Activated T-cell treated with anti-CD3 and anti-CD28 coated beads, Interleukin-2, amount 50 U/mL, for 4 hours (primary cell): ENCODE data around the gene HPDL. TPM values are rescaled to one million over a fixed set of nuclear protein-coding genes. Genes with fewer than 3 reads are reported as not detected.

Source experiments
- ATAC-seq, 2 donors: fragments of 200-7000 bp; cut with Tn5 transposase; one replicate each; pipeline ENCODE4 v1.10.0; 2021
- DNase-seq: peaks from one replicate; pipeline ENCODE4 v3.0.0-alpha.2; 2020
- H3K27me3 Mint-ChIP-seq: one replicate; pipeline ENCODE4 v1.8.0; 2021; ENCODE audit warnings: low read depth, mixed read lengths
- H3K36me3 Mint-ChIP-seq: one replicate; pipeline ENCODE4 v1.8.0; 2022; ENCODE audit warnings: mixed read lengths; ENCODE audit not compliant: insufficient read depth
- H3K4me1 Mint-ChIP-seq: one replicate; pipeline ENCODE4 v1.8.0; 2021; ENCODE audit warnings: low read depth, mixed read lengths
- H3K4me3 Mint-ChIP-seq: one replicate; pipeline ENCODE4 v1.8.0; 2021; ENCODE audit warnings: mild to moderate bottlenecking, moderate library complexity, mixed read lengths
- H3K9me3 Mint-ChIP-seq: one replicate; pipeline ENCODE4 v1.8.0; 2021; ENCODE audit warnings: mixed read lengths
- total RNA-seq, 3 donors: library from RNA; stranded (reverse); gene quantifications; one replicate each; pipeline ENCODE4 v1.2.1, GENCODE V29; 2021

Gene HPDL
- total RNA-seq, 3 donors from 2014 or later = 32.9 to 55.9 (median 45.6) TPM

- Mint-ChIP-seq H3K27me3 (no peaks in the 10 kb centered on the region), H3K36me3 (no peaks in the 10 kb centered on the region), H3K4me3 (peak overlapping the region; percentile 69)
Measured at GRCh38 chr1:45305231-45305630, 21.5 kb upstream of the HPDL start.

DNA sequence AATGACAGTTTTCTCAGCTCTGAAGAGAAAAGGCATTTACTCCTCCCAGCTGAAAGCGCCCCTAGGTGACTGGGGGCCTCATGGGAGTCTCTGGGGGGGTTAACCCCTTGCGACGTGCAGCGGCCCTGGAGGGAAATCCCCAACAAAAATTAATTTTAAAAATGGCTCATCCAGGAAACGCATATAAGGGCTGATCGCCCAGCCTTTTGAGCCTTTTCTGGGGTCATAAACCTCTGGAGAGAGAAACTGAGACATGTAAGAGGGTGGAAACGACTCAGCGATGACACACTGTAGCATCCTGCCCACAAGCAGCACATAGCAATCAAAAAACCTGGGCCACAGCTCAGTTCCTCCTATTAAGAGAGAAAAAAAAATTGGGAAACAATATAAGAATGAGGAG, 20.4 kb upstream of the HPDL start:
- peak overlapping the region; percentile 46 for H3K4me3 Mint-ChIP-seq
- ATAC-seq (peak; percentile 36 to 44), DNase-seq (no peak)
- H3K27me3 Mint-ChIP-seq = no peaks in the 10 kb centered on the region
- H3K9me3 Mint-ChIP-seq = no peaks in the 10 kb centered on the region
- H3K36me3 Mint-ChIP-seq = no peaks in the 10 kb centered on the region
- H3K4me1 Mint-ChIP-seq = peaks cover 34% of the 10 kb centered on the region

More at GRCh38 chr1:45305231-45305630, 21.5 kb upstream of the HPDL start:
- H3K9me3 Mint-ChIP-seq = no peaks in the 10 kb centered on the region
- no peak for ATAC-seq
- H3K4me1 Mint-ChIP-seq = peaks cover 37% of the 10 kb centered on the region
- no peak for DNase-seq

GRCh38 chr1:45306905-45307304, 19.8 kb upstream of the HPDL start:
- H3K36me3 Mint-ChIP-seq = no peaks in the 10 kb centered on the region
- DNase-seq = no peak
- ATAC-seq = no peak
- H3K4me3 Mint-ChIP-seq = no peak overlapping the region
- no peaks in the 10 kb centered on the region for H3K27me3 Mint-ChIP-seq
- no peaks in the 10 kb centered on the region for H3K9me3 Mint-ChIP-seq
- peaks cover 31% of the 10 kb centered on the region for H3K4me1 Mint-ChIP-seq

GRCh38 chr1:45314266-45314665, 12.4 kb upstream of the HPDL start:
- Mint-ChIP-seq H3K4me3 (no peak overlapping the region), H3K27me3 (no peaks in the 10 kb centered on the region), H3K4me1 (no peaks in the 10 kb centered on the region), H3K36me3 (no peaks in the 10 kb centered on the region), H3K9me3 (no peaks in the 10 kb centered on the region)
- DNase-seq (no peak), ATAC-seq (no peak)

DNA sequence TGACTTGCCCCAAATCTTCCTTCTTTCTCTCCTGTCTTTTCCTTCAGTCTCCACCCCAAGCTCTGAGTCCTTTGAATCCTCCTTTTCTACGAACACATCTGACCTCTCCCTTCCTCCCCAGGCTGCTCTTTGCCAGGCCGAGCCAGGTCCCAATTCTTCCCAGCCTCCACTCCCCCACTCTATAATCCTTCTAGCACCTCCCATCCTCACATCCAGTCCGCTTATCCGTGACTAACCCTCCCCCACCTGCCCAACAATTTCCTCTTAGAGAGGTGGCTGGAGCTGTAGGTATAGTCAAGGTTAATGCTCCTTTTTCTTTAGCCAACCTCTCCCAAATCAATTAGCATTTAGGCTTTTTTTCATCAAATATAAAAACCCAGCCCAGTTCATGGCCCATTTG, 9.5 kb upstream of the HPDL start:
- Mint-ChIP-seq H3K27me3 (no peaks in the 10 kb centered on the region), H3K4me3 (no peak overlapping the region), H3K4me1 (no peaks in the 10 kb centered on the region), H3K36me3 (no peaks in the 10 kb centered on the region), H3K9me3 (no peaks in the 10 kb centered on the region)
- no peak for DNase-seq
- no peak for ATAC-seq

- DNase-seq (no peak), ATAC-seq (no peak)
- Mint-ChIP-seq H3K9me3 (no peaks in the 10 kb centered on the region), H3K4me3 (no peak overlapping the region), H3K27me3 (no peaks in the 10 kb centered on the region), H3K4me1 (no peaks in the 10 kb centered on the region), H3K36me3 (no peaks in the 10 kb centered on the region)
Measured at GRCh38 chr1:45319761-45320160, 6.9 kb upstream of the HPDL start.

DNA sequence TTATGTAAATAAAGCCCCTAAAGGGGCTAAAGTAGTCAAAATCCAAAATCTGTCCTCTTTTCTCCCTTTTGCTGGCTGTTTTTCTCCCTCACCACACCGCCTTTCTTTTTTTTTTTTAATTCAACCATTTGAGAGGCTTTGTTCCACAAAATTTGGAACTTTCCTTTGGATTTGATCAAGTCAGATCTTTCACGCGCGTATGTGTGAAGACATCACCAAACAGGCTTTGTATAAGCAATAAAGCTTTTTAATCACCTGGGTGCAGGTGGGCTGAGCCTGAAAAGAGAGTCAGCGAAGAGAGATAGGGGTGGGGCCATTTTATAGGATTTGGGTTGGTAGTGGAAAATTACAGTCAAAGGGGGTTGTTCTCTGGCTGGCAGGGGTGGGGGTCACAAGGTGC, 5.3 kb upstream of the HPDL start:
- H3K27me3 Mint-ChIP-seq = no peaks in the 10 kb centered on the region
- no peaks in the 10 kb centered on the region for H3K36me3 Mint-ChIP-seq
- ATAC-seq (no peak), DNase-seq (no peak)
- no peaks in the 10 kb centered on the region for H3K4me1 Mint-ChIP-seq
- H3K9me3 Mint-ChIP-seq = no peaks in the 10 kb centered on the region
- H3K4me3 Mint-ChIP-seq = no peak overlapping the region

- no peaks in the 10 kb centered on the region for H3K36me3 Mint-ChIP-seq
- no peaks in the 10 kb centered on the region for H3K9me3 Mint-ChIP-seq
- H3K4me3 Mint-ChIP-seq = no peak overlapping the region
- H3K4me1 Mint-ChIP-seq = peaks cover under 1% of the 10 kb centered on the region
- DNase-seq (no peak), ATAC-seq (no peak)
- H3K27me3 Mint-ChIP-seq = no peaks in the 10 kb centered on the region
Measured at GRCh38 chr1:45322486-45323040, 4.1 kb upstream of the HPDL start.

DNA sequence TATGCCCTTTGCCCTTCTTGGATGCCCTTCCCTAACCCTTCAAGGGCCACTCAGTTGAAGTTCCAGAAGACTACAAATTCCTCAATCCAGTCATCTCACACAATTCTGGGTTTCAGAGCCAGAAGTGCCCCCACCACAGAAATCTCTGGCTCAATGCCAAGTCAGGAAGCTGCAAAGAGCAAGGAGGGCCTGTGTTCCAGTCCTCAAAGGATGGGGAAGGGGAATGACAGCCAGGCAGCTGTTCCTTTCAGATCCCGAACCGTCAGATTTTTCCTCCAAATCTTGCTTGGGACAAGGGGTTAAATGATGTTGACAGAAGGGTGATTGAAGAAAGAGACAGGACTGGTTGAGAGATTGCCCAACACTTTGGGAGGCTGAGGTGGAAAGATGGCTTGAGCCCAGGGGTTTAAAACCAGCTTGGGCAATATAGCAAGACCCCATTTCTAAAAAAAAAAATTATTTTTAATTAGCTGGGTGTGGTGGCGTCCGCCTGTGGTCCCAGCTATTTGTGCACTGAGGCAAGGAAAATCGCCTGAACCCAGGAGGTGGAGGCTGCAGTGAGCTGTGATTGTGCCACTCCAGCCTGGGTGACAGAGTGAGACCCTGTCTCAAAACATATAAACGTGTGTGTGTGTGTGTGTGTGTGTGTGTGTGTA, 716 bp upstream of the HPDL start:
- Mint-ChIP-seq H3K4me3 (peak overlapping the region; percentile 85), H3K9me3 (no peaks in the 10 kb centered on the region), H3K36me3 (peaks cover 11% of the 10 kb centered on the region), H3K27me3 (no peaks in the 10 kb centered on the region), H3K4me1 (peaks cover 10% of the 10 kb centered on the region)
- ATAC-seq (no peak), DNase-seq (no peak)

DNA sequence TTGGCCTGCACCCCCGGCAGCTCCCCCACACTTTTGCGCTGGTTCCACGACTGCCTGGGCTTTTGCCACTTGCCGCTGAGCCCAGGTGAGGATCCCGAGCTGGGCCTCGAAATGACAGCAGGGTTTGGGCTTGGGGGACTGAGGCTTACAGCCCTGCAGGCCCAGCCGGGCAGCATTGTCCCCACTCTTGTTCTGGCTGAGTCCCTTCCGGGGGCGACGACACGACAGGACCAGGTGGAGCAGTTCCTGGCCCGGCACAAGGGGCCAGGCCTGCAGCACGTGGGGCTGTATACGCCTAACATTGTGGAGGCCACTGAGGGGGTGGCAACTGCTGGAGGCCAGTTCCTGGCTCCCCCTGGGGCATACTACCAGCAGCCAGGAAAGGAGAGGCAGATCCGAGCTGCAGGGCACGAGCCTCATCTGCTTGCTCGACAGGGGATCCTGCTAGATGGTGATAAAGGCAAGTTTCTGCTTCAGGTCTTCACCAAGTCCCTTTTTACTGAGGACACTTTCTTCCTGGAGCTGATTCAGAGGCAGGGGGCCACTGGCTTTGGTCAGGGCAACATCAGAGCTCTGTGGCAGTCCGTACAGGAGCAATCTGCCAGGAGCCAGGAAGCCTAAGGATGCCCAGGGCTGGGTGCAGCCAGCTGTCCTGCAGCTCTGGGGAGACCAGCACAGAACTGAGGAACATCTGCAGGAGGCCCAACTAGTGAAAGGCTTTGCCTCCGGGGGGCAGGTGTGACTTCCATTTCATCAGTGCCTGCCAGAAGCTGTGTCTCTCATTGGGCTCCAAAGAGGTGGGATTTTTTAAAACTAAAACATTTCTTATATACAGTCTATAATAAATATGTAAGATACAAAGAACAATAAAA, 1.2 kb downstream of the HPDL start:
- no peaks in the 10 kb centered on the region for H3K27me3 Mint-ChIP-seq
- peaks cover 12% of the 10 kb centered on the region for H3K36me3 Mint-ChIP-seq
- ATAC-seq = peak in 1 of 2 donors; percentile 15
- H3K9me3 Mint-ChIP-seq = no peaks in the 10 kb centered on the region
- no peak for DNase-seq
- H3K4me3 Mint-ChIP-seq = peak overlapping the region; percentile 85
- peaks cover 10% of the 10 kb centered on the region for H3K4me1 Mint-ChIP-seq

DNA sequence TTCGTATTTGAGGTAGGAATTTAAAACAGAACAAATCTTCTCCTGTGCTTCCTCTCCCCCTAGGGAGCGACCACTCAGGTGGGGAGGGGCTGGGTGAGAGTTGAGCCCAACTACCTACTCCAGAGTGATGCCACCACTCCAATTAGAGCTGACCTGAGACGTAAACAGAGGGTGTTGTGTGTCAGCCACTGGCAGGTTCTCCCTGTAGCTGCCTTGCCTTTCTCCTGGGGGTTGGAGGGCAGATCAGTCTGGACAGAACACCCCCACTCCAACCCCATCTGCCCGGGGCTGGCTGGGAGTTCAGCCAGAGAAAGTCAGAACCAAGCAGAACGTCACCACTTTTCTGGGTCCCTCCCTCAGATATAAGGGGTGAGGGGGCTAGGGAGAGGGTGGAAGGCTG, 2.0 kb downstream of the HPDL start:
- ATAC-seq (no peak), DNase-seq (no peak)
- Mint-ChIP-seq H3K36me3 (peaks cover 14% of the 10 kb centered on the region), H3K4me3 (peak overlapping the region; percentile 85), H3K27me3 (no peaks in the 10 kb centered on the region), H3K4me1 (peaks cover 10% of the 10 kb centered on the region), H3K9me3 (no peaks in the 10 kb centered on the region)

- peak overlapping the region; percentile 45 for H3K4me3 Mint-ChIP-seq
- DNase-seq = no peak
- ATAC-seq = no peak
- peaks cover 13% of the 10 kb centered on the region for H3K4me1 Mint-ChIP-seq
- H3K36me3 Mint-ChIP-seq = peaks cover 14% of the 10 kb centered on the region
- no peaks in the 10 kb centered on the region for H3K9me3 Mint-ChIP-seq
- H3K27me3 Mint-ChIP-seq = no peaks in the 10 kb centered on the region
Measured at GRCh38 chr1:45329445-45329844, 2.8 kb downstream of the HPDL start.

DNA sequence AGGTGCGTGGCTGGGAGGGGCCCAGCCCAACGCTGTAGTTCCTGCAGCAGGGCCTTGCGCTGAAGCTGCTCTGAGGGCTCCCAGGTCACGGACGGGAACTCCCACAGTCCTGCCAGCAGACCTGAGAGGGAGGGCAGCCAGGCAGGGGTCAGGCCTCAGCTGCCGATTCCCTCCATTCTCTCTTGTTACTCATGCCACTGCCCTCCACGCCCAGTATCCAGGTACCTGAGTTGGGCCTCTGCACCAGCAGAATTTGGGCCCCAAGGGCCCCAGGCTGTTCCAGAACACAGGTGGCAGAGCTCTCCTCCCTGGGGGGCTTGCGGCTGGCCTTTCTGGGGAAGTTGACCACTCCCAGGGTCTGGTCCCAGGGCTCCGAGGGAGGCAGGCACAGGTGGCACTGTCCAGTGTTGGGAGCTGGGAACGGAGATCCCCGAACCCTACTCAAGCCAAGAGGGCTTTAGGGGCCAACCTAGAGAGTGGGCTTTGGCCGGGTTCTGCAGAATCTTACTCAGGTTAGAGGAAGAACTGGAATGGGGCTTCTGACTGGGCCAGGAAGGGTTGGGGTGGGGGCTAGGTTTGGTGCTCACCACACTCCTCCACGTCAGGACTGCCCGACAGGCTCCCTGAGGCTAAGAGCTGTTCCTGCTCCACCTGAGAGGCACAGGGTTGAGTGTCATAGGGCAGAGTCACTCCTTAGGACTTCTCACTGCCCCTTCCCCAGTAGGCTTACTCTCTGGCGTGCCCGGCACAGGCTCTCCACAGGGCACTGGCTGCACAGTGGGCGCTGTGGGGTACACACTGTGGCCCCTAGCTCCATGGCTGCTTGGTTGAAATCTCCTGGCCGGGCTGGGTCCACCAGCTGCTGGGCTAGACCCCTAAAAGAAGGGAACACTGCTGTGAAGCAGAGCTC, 5.0 kb downstream of the HPDL start:
- Mint-ChIP-seq H3K9me3 (no peaks in the 10 kb centered on the region), H3K4me1 (peaks cover 19% of the 10 kb centered on the region), H3K4me3 (no peak overlapping the region), H3K27me3 (no peaks in the 10 kb centered on the region), H3K36me3 (peaks cover 14% of the 10 kb centered on the region)
- no peak for ATAC-seq
- no peak for DNase-seq

- DNase-seq = no peak
- Mint-ChIP-seq H3K36me3 (peaks cover 17% of the 10 kb centered on the region), H3K4me3 (no peak overlapping the region), H3K27me3 (no peaks in the 10 kb centered on the region), H3K9me3 (no peaks in the 10 kb centered on the region), H3K4me1 (peaks cover 20% of the 10 kb centered on the region)
- no peak for ATAC-seq
Measured at GRCh38 chr1:45332346-45332720, 5.6 kb downstream of the HPDL start.
